ENCODE data around the gene DDRGK1. TPM values are rescaled to one million over a fixed set of nuclear protein-coding genes. Genes with fewer than 3 reads are reported as not detected.
"Not testable (repeated sequence)": the region's sequence is repeated elsewhere in the genome, so short reads cannot be mapped to it uniquely, and the experiment has no call there.

The DDRGK1 gene
- total RNA-seq, 1 donor, result 26.8 TPM

GRCh38 chr20:3183896-3184612 lies 20.4 kb downstream of the DDRGK1 start:
- H3K4me2 ChIP-seq (ENCODE audit: insufficient read depth, low read length), result no peak overlapping the region
- H3K36me3 ChIP-seq (ENCODE audit: insufficient read depth, low read length), result no peaks in the 10 kb centered on the region
- H3K9me3 ChIP-seq (ENCODE audit: low read depth, low read length), result no peaks in the 10 kb centered on the region
- H3K4me1 ChIP-seq (ENCODE audit: insufficient read depth, low read length), result no peaks in the 10 kb centered on the region
- no peaks in the 10 kb centered on the region for H3K27me3 ChIP-seq (ENCODE audit: insufficient read depth, low read length)
- TF ChIP-seq, protein P1, sequence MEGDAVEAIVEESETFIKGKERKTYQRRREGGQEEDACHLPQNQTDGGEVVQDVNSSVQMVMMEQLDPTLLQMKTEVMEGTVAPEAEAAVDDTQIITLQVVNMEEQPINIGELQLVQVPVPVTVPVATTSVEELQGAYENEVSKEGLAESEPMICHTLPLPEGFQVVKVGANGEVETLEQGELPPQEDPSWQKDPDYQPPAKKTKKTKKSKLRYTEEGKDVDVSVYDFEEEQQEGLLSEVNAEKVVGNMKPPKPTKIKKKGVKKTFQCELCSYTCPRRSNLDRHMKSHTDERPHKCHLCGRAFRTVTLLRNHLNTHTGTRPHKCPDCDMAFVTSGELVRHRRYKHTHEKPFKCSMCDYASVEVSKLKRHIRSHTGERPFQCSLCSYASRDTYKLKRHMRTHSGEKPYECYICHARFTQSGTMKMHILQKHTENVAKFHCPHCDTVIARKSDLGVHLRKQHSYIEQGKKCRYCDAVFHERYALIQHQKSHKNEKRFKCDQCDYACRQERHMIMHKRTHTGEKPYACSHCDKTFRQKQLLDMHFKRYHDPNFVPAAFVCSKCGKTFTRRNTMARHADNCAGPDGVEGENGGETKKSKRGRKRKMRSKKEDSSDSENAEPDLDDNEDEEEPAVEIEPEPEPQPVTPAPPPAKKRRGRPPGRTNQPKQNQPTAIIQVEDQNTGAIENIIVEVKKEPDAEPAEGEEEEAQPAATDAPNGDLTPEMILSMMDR (IDR thresholded peaks at IDR 0.05; ENCODE audit: extremely low read depth, low read depth, low read length), result no peak
- DNase-seq (ENCODE audit: insufficient read length, low spot score, missing footprints), result no peak
- H3K79me2 ChIP-seq (ENCODE audit: insufficient read depth, low read length), result no peaks in the 10 kb centered on the region
- H4K20me1 ChIP-seq (ENCODE audit: insufficient read depth, low read length), result no peaks in the 10 kb centered on the region
- no peak overlapping the region for H3K27ac ChIP-seq (ENCODE audit: low read depth, low read length)
- no peak overlapping the region for H3K4me3 ChIP-seq (ENCODE audit: insufficient read depth, low read length)
- no peak overlapping the region for H2AFZ ChIP-seq (ENCODE audit: low read length)

- H3K36me3 ChIP-seq (ENCODE audit: insufficient read depth, low read length); H4K20me1 ChIP-seq (ENCODE audit: insufficient read depth, low read length); H3K9me3 ChIP-seq (ENCODE audit: low read depth, low read length); H3K27me3 ChIP-seq (ENCODE audit: insufficient read depth, low read length); H2AFZ ChIP-seq (ENCODE audit: low read length); H3K79me2 ChIP-seq (ENCODE audit: insufficient read depth, low read length); DNase-seq (ENCODE audit: insufficient read length, low spot score, missing footprints); H3K4me2 ChIP-seq (ENCODE audit: insufficient read depth, low read length); H3K4me1 ChIP-seq (ENCODE audit: insufficient read depth, low read length); H3K27ac ChIP-seq (ENCODE audit: low read depth, low read length); H3K4me3 ChIP-seq (ENCODE audit: insufficient read depth, low read length): not testable (repeated sequence)
Observed at GRCh38 chr20:3182429-3182828, 22.1 kb downstream of the DDRGK1 start.

DNA sequence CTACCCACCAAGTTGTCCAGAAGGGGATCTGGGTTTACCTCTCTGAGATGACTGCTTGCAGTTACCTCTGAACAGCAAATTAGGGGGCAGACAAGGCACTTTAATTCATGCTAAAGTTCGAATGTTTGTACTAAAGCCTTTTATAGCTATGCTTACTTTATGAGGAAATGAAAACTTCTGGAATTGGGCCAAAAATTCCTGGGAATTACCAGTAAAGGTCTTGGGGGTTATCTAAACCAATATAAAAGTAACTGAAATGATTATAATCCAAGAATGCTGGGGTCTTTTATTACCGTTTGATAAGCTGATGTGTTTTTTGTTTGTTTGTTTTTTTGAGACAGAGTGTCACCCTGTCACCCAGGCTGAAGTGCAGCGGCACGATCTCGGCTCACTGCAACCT lies 23.2 kb downstream of the DDRGK1 start:
- H3K9me3 ChIP-seq (ENCODE audit: low read depth, low read length), result no peaks in the 10 kb centered on the region
- no peak overlapping the region for H3K4me3 ChIP-seq (ENCODE audit: insufficient read depth, low read length)
- no peak overlapping the region for H2AFZ ChIP-seq (ENCODE audit: low read length)
- no peaks in the 10 kb centered on the region for H4K20me1 ChIP-seq (ENCODE audit: insufficient read depth, low read length)
- H3K4me2 ChIP-seq (ENCODE audit: insufficient read depth, low read length), result no peak overlapping the region
- H3K79me2 ChIP-seq (ENCODE audit: insufficient read depth, low read length), result no peaks in the 10 kb centered on the region
- H3K4me1 ChIP-seq (ENCODE audit: insufficient read depth, low read length), result no peaks in the 10 kb centered on the region
- H3K36me3 ChIP-seq (ENCODE audit: insufficient read depth, low read length), result no peaks in the 10 kb centered on the region
- TF ChIP-seq, protein P1 (IDR thresholded peaks at IDR 0.05; ENCODE audit: extremely low read depth, low read depth, low read length), result no peak
- no peaks in the 10 kb centered on the region for H3K27me3 ChIP-seq (ENCODE audit: insufficient read depth, low read length)
- no peak overlapping the region for H3K27ac ChIP-seq (ENCODE audit: low read depth, low read length)
- no peak for DNase-seq (ENCODE audit: insufficient read length, low spot score, missing footprints)

- TF ChIP-seq, protein P1 (IDR thresholded peaks at IDR 0.05; ENCODE audit: extremely low read depth, low read depth, low read length), result no peak
- H3K36me3 ChIP-seq (ENCODE audit: insufficient read depth, low read length), result no peaks in the 10 kb centered on the region
- DNase-seq (ENCODE audit: insufficient read length, low spot score, missing footprints), result no peak
- no peak overlapping the region for H3K4me2 ChIP-seq (ENCODE audit: insufficient read depth, low read length)
- H3K27ac ChIP-seq (ENCODE audit: low read depth, low read length), result no peak overlapping the region
- no peaks in the 10 kb centered on the region for H4K20me1 ChIP-seq (ENCODE audit: insufficient read depth, low read length)
- H3K9me3 ChIP-seq (ENCODE audit: low read depth, low read length), result no peaks in the 10 kb centered on the region
- H3K4me3 ChIP-seq (ENCODE audit: insufficient read depth, low read length), result no peak overlapping the region
- no peaks in the 10 kb centered on the region for H3K79me2 ChIP-seq (ENCODE audit: insufficient read depth, low read length)
- no peaks in the 10 kb centered on the region for H3K27me3 ChIP-seq (ENCODE audit: insufficient read depth, low read length)
- H2AFZ ChIP-seq (ENCODE audit: low read length), result no peak overlapping the region
- H3K4me1 ChIP-seq (ENCODE audit: insufficient read depth, low read length), result no peaks in the 10 kb centered on the region
Observed at GRCh38 chr20:3180319-3180718, 24.2 kb downstream of the DDRGK1 start.
